NCI-H524 (cell line): Measurements from ENCODE around the gene THAP6.
"Not testable (repeated sequence)": the region's sequence is repeated elsewhere in the genome, so short reads cannot be mapped to it uniquely, and the experiment has no call there.

ENCODE experiments used
- DNase-seq, 2 experiments: peaks; one replicate each; lab custom pipeline; 2025; lab: John Stamatoyannopoulos, UW

Gene THAP6

DNA sequence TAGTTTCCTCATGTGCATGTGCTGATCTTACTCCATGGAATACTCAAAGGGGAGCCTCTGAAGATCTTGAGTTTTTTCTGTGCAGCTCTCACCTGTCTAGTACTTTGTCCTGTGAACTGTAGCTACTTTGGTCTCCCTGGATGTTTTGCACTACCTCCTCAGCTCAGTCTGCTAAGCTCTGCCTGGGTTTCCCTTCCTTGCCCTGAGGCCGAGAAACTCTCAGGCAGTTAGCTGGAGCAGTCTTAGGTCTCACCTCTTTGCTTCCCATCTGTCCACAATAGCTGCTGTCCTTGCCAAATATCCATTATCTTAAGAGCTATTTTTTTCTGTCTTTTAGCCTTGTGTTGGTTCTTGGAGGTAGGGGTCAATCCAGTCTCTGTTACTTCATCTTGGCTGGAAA, 11.6 kb downstream of the THAP6 start:
- DNase-seq: no peak

GRCh38 chr4:75527482-75527881, 13.2 kb downstream of the THAP6 start:
- DNase-seq: no peak

DNA sequence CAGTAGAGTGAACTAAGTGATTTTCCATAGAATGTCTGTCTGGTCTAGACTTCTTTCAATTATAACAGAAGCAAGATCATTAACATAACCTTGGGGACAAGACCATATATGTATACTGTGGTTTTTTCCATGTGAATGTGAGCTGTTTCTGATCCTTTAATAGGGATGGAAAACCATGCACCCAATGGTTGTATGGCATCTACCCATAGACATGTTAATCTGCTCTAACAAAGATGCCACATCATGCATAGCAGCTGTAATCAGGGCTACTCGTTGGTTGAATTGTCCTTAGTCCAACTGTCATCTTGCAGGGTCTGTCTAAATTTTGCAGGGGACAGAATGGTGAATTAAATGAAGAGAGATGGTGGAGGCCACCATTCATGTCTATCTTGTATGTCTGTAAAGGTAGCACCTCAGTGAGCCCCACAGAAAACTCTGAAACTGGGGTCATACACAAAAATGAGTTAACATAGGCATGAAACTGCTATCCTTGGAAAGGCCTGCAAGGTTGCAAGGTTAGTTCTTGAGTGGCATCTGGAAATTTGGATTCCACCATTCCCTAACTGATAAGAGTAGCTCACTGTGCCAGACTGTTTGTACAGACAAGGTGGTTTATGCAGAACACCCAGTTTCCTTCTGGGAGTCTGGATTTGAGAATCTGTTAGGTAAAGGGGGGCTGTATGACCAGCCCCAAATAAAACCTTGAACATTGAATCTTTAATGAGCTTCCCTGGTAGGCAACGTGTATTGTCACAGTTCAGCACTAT, 16.5 kb downstream of the THAP6 start:
- no peak for DNase-seq

DNA sequence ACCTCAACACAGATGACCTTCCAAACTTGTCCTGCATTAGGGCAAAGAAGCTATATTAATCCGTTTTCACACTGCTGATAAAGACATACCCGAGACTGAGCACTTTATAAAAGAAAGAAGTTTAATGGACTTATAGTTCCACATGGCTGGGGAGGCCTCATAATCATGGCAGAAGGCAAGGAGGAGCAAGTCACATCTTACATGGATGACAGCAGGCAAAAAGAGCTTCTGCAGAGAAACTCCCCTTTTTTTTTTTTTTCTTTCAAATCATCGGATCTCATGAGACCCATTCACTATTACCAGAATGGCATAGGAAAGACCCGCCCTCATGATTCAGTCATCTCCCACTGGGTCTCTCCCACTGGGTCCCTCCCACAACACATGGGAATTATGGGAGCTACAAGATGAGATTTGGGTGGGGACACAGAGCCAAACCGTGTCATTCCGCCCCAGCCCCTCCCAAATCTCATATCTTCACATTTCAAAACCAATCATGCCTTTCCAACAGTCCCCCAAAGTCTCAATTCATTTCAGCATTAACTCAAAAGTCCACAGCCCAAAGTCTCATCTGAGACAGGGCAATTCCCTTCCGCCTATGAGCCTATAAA, 17.4 kb downstream of the THAP6 start:
- not testable (repeated sequence) for DNase-seq

GRCh38 chr4:75533339-75533887, 19.1 kb downstream of the THAP6 start:
- DNase-seq: not testable (repeated sequence)

DNA sequence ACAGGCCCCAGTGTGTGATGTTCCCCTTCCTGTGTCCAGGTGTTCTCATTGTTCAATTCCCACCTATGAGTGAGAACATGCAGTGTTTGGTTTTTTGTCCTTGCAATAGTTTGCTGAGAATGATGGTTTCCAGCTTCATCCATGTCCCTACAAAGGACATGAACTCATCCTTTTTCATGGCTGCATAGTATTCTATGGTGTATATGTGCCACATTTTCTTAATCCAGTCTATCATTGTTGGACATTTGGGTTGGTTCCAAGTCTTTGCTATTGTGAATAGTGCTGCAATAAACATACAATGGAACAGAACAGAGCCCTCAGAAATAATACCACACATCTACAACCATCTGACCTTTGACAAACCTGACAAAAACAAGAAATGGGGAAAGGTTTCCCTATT, 19.7 kb downstream of the THAP6 start:
- not testable (repeated sequence) for DNase-seq

- DNase-seq: not testable (repeated sequence)
Measured at GRCh38 chr4:75537308-75537707, 23.0 kb downstream of the THAP6 start.

GRCh38 chr4:75542824-75543223, 28.6 kb downstream of the THAP6 start:
- DNase-seq: no peak

- not testable (repeated sequence) for DNase-seq
Measured at GRCh38 chr4:75544220-75544619, 29.9 kb downstream of the THAP6 start.

GRCh38 chr4:75544870-75545269, 30.6 kb downstream of the THAP6 start:
- no peak for DNase-seq

GRCh38 chr4:75545526-75545925, 31.3 kb downstream of the THAP6 start:
- no peak for DNase-seq

- DNase-seq: no peak
Measured at GRCh38 chr4:75547647-75548387, 33.5 kb downstream of the THAP6 start.

DNA sequence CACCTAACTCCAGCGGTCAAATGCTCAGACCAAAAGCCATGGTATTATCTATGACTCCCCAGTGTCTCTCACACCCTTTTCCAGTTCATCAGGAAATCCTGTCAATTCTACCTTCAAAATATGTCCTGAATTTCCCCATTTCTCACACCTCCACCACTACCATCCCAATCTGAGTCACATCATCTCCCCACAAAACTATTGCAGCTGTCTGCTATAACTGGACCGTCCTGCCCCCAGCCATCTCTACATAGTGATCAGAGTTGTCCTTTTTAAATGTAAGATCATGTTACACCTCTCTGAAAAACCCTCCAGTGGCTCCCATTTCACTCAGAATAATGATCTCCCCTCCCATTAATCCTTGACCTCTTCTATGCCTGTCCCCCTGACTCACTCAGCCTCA, 34.7 kb downstream of the THAP6 start:
- DNase-seq: no peak

DNA sequence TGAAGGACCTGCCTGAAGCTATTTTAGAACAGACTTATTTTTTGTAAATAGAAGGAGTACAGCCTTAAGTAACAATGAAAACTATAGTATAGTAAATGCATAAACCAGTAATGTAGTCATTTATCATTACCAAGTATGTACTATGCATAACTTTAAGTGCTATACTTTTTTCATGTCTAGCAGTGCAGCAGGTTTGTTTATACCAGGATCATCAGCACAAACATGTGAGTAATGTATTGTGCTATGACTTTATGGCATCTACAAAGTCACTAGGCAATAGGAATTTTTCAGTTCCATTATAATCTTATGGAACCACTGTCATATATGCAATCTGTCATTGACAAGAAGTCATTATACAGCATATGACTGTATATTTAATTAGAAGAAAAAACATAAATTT, 38.2 kb downstream of the THAP6 start:
- no peak for DNase-seq

DNA sequence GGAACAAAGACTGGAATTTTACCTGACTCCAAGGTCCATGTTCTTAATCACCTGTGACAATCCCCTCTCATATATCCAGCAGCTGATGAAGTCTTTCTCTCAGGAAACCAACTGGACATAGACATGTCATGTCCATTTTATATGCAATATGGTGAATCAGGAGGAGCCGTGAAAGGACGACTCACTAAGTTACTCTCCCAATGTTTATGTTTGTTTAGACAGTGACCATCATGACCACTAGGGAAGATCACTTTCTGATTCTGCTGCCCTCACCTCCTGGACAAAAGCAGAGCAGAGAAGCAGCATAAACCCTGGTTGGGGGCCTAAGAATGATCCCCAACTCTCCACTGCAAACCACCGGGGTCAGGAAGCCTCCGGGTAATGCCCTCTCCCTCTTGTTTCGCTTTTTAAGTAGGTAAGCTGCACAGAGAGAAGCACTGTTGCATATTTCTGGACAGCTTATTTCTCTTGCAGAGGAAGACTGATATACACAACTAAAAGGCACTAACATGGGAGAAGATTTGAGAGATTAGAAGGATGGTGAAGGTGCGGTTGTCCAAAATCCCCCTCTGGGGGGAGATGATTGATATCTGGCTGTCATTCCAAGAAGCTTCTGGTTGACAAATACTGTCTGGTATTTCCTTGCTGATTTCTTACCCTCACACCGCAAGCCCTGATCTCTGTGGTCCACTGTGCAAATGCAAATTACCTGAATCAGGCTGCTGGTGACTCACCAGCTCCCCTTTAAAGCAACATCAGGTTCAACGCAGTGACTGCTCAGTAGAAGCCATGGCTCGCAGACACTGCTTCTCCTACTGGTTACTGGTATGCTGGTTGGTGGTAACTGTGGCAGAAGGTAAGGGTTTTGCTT, 41.3 kb downstream of the THAP6 start, which contains the start of gene ODAPH:
TSS of gene ODAPH (plus strand) at position 773 of the 871 bp plus-strand sequence. CDS start at position 790, 17 bp downstream.
- DNase-seq: no peak

DNA sequence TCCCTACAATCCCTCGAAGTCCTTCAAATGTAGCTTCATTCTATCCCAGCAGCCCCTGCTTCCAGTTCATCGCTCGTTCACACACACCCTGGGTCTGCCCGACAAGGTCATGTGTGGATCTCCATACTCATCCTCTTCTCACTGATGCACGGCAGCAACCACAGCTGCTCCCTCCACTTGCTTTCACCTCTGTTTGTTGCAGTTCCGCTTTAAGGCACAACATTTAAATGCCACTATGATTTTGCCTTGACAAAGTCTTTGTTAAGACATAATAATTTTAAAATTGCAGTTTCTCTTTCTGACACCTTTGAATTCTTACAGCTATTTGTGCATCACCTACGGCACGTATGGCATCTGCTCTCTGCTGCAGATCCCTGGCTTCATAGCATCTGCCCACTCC, 43.4 kb downstream of the THAP6 start:
- peak in 1 of 2 experiments; percentile 26 for DNase-seq

- no peak for DNase-seq
Measured at GRCh38 chr4:75561789-75562188, 47.5 kb downstream of the THAP6 start.

DNA sequence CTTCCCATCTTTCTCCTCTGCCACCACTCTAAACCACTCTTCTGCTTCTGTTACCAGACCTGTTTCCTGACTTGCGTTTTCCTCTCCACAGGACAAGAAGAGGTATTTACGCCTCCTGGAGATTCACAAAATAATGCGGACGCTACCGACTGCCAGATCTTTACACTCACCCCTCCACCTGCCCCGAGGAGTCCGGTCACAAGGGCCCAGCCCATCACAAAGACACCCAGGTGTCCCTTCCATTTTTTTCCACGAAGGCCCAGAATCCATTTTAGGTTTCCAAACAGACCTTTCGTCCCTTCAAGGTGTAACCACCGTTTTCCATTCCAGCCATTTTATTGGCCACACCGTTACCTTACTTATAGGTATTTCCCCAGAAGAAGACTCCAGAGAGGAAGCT, 49.8 kb downstream of the THAP6 start:
- no peak for DNase-seq

DNA sequence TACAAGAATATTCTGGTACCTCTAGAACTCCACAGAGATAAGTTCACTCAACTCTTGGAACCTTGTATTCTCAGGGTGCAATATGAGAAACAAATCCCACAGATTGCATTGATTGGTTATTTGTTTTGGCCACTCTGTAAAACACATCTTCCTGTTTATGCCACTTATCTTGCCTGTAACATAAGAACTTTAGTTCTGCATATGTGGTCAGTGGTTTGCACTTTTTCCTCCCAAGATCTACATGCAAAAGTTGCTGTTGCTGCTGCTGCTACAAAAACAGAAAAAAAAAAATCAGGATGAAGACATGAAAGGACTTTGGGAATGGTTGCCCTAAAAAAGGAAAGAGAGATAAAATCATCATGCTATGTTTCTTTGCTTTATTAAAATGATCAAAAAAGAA, 51.2 kb downstream of the THAP6 start:
- no peak for DNase-seq

DNA sequence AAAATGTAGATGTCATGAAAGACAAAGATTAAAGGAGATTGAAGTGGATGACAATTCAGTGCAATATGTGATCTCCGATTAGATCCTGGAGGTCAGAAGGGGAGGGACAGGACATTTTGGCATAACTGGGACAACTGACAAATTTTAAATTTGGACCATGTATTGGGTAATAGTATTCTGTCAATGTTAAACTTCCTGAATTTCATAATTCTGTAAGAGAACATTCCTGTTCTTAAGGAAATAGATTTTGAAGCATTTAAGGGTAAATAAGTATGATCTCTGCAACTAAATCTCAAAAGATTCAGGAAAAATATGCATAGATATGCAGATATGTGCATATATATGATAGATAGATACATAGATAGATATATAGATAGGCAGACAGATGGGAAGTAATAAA, 52.6 kb downstream of the THAP6 start:
- no peak for DNase-seq

DNA sequence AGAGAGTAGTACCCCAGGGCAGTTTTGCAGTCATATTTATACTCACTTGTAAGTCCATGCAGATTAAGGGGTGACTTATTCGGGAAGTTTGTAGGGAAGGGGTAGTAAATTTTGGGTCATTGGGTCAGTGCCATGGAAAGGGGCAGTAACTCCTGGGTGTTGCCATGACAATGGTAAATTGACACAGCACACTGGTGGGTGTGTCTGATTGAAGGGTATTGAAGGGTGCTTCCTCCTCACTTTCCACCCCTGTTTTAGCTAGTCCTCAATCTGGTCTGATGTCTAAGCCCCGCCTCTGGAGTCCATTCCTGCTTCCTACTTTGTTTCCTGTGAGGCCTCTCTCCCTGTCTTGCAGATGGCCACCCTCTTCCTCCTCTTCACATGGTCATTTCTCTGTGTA, 53.5 kb downstream of the THAP6 start:
- DNase-seq: no peak
